ENCODE measurements around the gene TMEM121B.

Gene TMEM121B

GRCh38 chr22:17135153-17135760, 14.1 kb upstream of the TMEM121B start:
- Histone ChIP-seq H3K9me3 (ENCODE audit: control insufficient read depth, insufficient read depth, low read length) (no peaks in the 10 kb centered on the region), H3K9ac (ENCODE audit: low read depth, low read length) (no peak overlapping the region), H3K4me3 (ENCODE audit: low read depth, low read length) (no peak overlapping the region), H3K4me1 (ENCODE audit: control insufficient read depth, insufficient read depth, low read length) (peaks cover 3% of the 10 kb centered on the region), H3K36me3 (ENCODE audit: control insufficient read depth, insufficient read depth, low read length) (peaks cover 23% of the 10 kb centered on the region), H3K27me3 (ENCODE audit: control insufficient read depth, insufficient read depth, low read length) (no peaks in the 10 kb centered on the region)

- H3K27me3 ChIP-seq (ENCODE audit: control insufficient read depth, insufficient read depth, low read length) = no peaks in the 10 kb centered on the region
- peaks cover 14% of the 10 kb centered on the region for H3K36me3 ChIP-seq (ENCODE audit: control insufficient read depth, insufficient read depth, low read length)
- H3K4me1 ChIP-seq (ENCODE audit: control insufficient read depth, insufficient read depth, low read length) = peaks cover 3% of the 10 kb centered on the region
- no peak overlapping the region for H3K4me3 ChIP-seq (ENCODE audit: low read depth, low read length)
- H3K9ac ChIP-seq (ENCODE audit: low read depth, low read length) = no peak overlapping the region
- H3K9me3 ChIP-seq (ENCODE audit: control insufficient read depth, insufficient read depth, low read length) = no peaks in the 10 kb centered on the region
Observed at GRCh38 chr22:17133137-17133536, 12.0 kb upstream of the TMEM121B start.

GRCh38 chr22:17132112-17132511, 11.0 kb upstream of the TMEM121B start:
- Histone ChIP-seq H3K9ac (ENCODE audit: low read depth, low read length) (no peak overlapping the region), H3K27me3 (ENCODE audit: control insufficient read depth, insufficient read depth, low read length) (no peaks in the 10 kb centered on the region), H3K36me3 (ENCODE audit: control insufficient read depth, insufficient read depth, low read length) (peaks cover 6% of the 10 kb centered on the region), H3K9me3 (ENCODE audit: control insufficient read depth, insufficient read depth, low read length) (no peaks in the 10 kb centered on the region), H3K4me1 (ENCODE audit: control insufficient read depth, insufficient read depth, low read length) (peaks cover 3% of the 10 kb centered on the region), H3K4me3 (ENCODE audit: low read depth, low read length) (no peak overlapping the region)

- Histone ChIP-seq H3K9ac (ENCODE audit: low read depth, low read length) (no peak overlapping the region), H3K4me3 (ENCODE audit: low read depth, low read length) (no peak overlapping the region), H3K4me1 (ENCODE audit: control insufficient read depth, insufficient read depth, low read length) (peaks cover 3% of the 10 kb centered on the region), H3K9me3 (ENCODE audit: control insufficient read depth, insufficient read depth, low read length) (no peaks in the 10 kb centered on the region), H3K36me3 (ENCODE audit: control insufficient read depth, insufficient read depth, low read length) (peaks cover 1% of the 10 kb centered on the region), H3K27me3 (ENCODE audit: control insufficient read depth, insufficient read depth, low read length) (no peaks in the 10 kb centered on the region)
Observed at GRCh38 chr22:17131686-17132085, 10.5 kb upstream of the TMEM121B start.

- Histone ChIP-seq H3K9me3 (ENCODE audit: control insufficient read depth, insufficient read depth, low read length) (no peaks in the 10 kb centered on the region), H3K36me3 (ENCODE audit: control insufficient read depth, insufficient read depth, low read length) (no peaks in the 10 kb centered on the region), H3K27me3 (ENCODE audit: control insufficient read depth, insufficient read depth, low read length) (no peaks in the 10 kb centered on the region), H3K4me1 (ENCODE audit: control insufficient read depth, insufficient read depth, low read length) (peaks cover 3% of the 10 kb centered on the region), H3K4me3 (ENCODE audit: low read depth, low read length) (no peak overlapping the region), H3K9ac (ENCODE audit: low read depth, low read length) (no peak overlapping the region)
Observed at GRCh38 chr22:17130199-17130598, 9.0 kb upstream of the TMEM121B start.

- no peaks in the 10 kb centered on the region for H3K36me3 ChIP-seq (ENCODE audit: control insufficient read depth, insufficient read depth, low read length)
- H3K4me1 ChIP-seq (ENCODE audit: control insufficient read depth, insufficient read depth, low read length) = peaks cover 13% of the 10 kb centered on the region
- peaks cover 9% of the 10 kb centered on the region for H3K27me3 ChIP-seq (ENCODE audit: control insufficient read depth, insufficient read depth, low read length)
- no peaks in the 10 kb centered on the region for H3K9me3 ChIP-seq (ENCODE audit: control insufficient read depth, insufficient read depth, low read length)
- H3K9ac ChIP-seq (ENCODE audit: low read depth, low read length) = no peak overlapping the region
- peak overlapping the region; percentile 24 for H3K4me3 ChIP-seq (ENCODE audit: low read depth, low read length)
Observed at GRCh38 chr22:17120711-17121232, 388 bp downstream of the TMEM121B start.

GRCh38 chr22:17120281-17120680, 879 bp downstream of the TMEM121B start:
- Histone ChIP-seq H3K9ac (ENCODE audit: low read depth, low read length) (no peak overlapping the region), H3K4me3 (ENCODE audit: low read depth, low read length) (peak overlapping the region; percentile 31), H3K27me3 (ENCODE audit: control insufficient read depth, insufficient read depth, low read length) (peaks cover 9% of the 10 kb centered on the region), H3K36me3 (ENCODE audit: control insufficient read depth, insufficient read depth, low read length) (no peaks in the 10 kb centered on the region), H3K4me1 (ENCODE audit: control insufficient read depth, insufficient read depth, low read length) (peaks cover 13% of the 10 kb centered on the region), H3K9me3 (ENCODE audit: control insufficient read depth, insufficient read depth, low read length) (no peaks in the 10 kb centered on the region)

GRCh38 chr22:17119481-17120202, 1.5 kb downstream of the TMEM121B start:
- peaks cover 9% of the 10 kb centered on the region for H3K27me3 ChIP-seq (ENCODE audit: control insufficient read depth, insufficient read depth, low read length)
- H3K9me3 ChIP-seq (ENCODE audit: control insufficient read depth, insufficient read depth, low read length) = no peaks in the 10 kb centered on the region
- H3K36me3 ChIP-seq (ENCODE audit: control insufficient read depth, insufficient read depth, low read length) = no peaks in the 10 kb centered on the region
- H3K4me1 ChIP-seq (ENCODE audit: control insufficient read depth, insufficient read depth, low read length) = peaks cover 13% of the 10 kb centered on the region
- H3K9ac ChIP-seq (ENCODE audit: low read depth, low read length) = no peak overlapping the region
- H3K4me3 ChIP-seq (ENCODE audit: low read depth, low read length) = peak overlapping the region; percentile 31

- Histone ChIP-seq H3K4me1 (ENCODE audit: control insufficient read depth, insufficient read depth, low read length) (peaks cover 13% of the 10 kb centered on the region), H3K9me3 (ENCODE audit: control insufficient read depth, insufficient read depth, low read length) (no peaks in the 10 kb centered on the region), H3K27me3 (ENCODE audit: control insufficient read depth, insufficient read depth, low read length) (peaks cover 9% of the 10 kb centered on the region), H3K36me3 (ENCODE audit: control insufficient read depth, insufficient read depth, low read length) (no peaks in the 10 kb centered on the region), H3K9ac (ENCODE audit: low read depth, low read length) (no peak overlapping the region), H3K4me3 (ENCODE audit: low read depth, low read length) (no peak overlapping the region)
Observed at GRCh38 chr22:17118342-17118741, 2.8 kb downstream of the TMEM121B start.

GRCh38 chr22:17117890-17118289, 3.3 kb downstream of the TMEM121B start:
- no peak overlapping the region for H3K4me3 ChIP-seq (ENCODE audit: low read depth, low read length)
- H3K9ac ChIP-seq (ENCODE audit: low read depth, low read length) = no peak overlapping the region
- no peaks in the 10 kb centered on the region for H3K9me3 ChIP-seq (ENCODE audit: control insufficient read depth, insufficient read depth, low read length)
- no peaks in the 10 kb centered on the region for H3K36me3 ChIP-seq (ENCODE audit: control insufficient read depth, insufficient read depth, low read length)
- H3K4me1 ChIP-seq (ENCODE audit: control insufficient read depth, insufficient read depth, low read length) = peaks cover 13% of the 10 kb centered on the region
- H3K27me3 ChIP-seq (ENCODE audit: control insufficient read depth, insufficient read depth, low read length) = peaks cover 9% of the 10 kb centered on the region

- no peak overlapping the region for H3K9ac ChIP-seq (ENCODE audit: low read depth, low read length)
- H3K4me3 ChIP-seq (ENCODE audit: low read depth, low read length) = no peak overlapping the region
- H3K36me3 ChIP-seq (ENCODE audit: control insufficient read depth, insufficient read depth, low read length) = no peaks in the 10 kb centered on the region
- peaks cover 13% of the 10 kb centered on the region for H3K4me1 ChIP-seq (ENCODE audit: control insufficient read depth, insufficient read depth, low read length)
- H3K27me3 ChIP-seq (ENCODE audit: control insufficient read depth, insufficient read depth, low read length) = peaks cover 8% of the 10 kb centered on the region
- H3K9me3 ChIP-seq (ENCODE audit: control insufficient read depth, insufficient read depth, low read length) = no peaks in the 10 kb centered on the region
Observed at GRCh38 chr22:17117400-17117799, 3.8 kb downstream of the TMEM121B start.

Measured in iPS-15b (cell line).